DLD1 (cell line): Measurements from ENCODE around the gene YEATS4.

Experiments
- in situ Hi-C: cut with HindIII; loops from 2 replicates; pipeline ENCODE4 v1.10.0; 2017; ENCODE audit warnings: low sequenced_read_pairs

The YEATS4 gene

GRCh38 chr12:69341328-69341727 lies 18.2 kb upstream of the YEATS4 start:
- in situ Hi-C loops = no loop called here

DNA sequence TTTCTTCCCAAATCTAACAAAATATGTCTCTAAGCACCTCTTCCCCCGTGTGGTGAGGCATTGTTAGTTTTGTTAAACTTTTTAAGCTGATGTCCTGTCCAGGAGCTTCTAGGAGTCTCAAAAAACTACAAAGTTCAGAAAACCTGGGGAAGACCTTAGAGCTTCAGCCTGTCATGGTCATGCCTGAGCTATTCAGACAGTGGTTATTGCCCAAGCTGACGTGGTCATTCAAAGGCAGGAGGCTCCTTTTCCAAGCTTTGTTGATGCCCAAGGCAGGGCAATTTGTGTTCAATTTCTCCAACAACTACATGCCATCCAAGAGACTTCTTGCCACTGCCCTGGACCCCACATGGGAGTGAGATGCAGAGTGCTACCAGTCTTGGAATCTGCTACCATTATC lies 17.1 kb upstream of the YEATS4 start:
- in situ Hi-C loops = no loop called here

DNA sequence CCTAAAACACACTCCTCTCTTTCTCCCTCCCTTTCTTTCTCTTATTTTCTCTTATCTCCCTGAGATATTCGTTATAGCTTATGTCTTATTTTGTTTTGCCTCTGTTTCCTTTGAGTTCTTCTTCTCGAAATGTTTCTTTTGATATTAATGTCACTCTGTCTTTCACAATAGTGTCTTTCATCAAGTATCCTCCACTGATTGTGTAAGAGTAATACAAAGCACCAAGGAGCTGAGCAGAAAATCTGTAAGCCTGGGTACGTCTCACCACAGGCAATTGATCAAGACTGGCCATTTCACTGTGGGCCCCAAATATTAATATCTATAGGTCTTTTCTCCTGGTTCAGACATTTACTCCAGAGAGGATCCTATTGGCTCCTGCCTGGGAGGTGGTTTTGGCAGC lies 16.2 kb upstream of the YEATS4 start:
- in situ Hi-C loops = no loop called here

DNA sequence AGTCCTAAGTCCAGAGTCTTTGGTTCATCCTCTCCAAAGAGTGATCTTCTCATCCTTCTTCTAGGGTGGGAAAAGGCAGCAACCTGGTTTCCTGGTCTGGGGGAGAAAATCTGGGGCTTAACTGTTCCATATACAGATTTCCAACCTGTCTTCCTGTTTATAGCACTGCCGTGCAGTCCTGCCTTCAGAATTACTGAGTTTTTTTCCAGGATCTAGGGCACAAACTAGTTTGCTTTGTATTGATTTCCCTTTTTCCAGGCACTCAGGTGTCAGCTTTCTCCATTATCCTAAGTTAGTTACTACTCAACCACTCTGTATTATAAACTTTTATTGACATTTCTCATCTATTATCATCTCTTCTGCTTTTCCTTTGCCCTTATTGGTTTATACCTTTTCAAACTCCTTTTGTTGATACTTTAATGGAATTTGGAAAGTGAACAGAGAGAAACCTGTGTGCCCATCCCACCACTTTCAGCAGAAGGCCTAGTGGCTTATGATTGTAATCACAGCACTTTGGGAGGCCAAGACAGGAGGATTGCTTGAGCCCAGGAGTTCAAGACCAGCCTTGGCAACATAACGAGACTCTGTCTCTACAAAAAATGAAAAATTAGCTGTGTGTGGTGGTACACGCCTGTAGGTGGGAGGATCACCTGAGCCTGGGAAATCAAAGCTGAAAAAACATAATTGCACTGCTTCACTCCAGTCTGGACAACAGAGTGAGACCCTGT lies 15.5 kb upstream of the YEATS4 start:
- in situ Hi-C loops = no loop called here

DNA sequence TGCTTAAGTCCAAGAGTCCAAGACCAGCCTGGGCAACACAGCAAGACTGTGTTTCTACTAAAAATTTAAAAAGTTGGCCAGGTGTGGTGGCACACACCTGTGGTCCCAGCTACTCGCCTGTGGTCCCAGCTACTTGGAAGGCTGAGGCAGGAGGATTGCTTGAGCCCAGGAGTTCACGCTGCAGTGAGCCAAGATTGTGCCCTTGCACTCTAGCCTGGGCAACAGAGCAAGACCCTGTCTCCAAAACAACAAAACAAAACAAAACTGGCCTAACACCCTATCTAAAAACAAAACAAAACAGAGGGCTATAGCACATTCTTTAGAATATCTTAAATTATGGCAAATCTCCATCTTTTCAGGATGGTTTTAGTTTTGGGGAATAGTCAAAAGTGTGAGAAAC lies 14.5 kb upstream of the YEATS4 start:
- in situ Hi-C loops = no loop called here

DNA sequence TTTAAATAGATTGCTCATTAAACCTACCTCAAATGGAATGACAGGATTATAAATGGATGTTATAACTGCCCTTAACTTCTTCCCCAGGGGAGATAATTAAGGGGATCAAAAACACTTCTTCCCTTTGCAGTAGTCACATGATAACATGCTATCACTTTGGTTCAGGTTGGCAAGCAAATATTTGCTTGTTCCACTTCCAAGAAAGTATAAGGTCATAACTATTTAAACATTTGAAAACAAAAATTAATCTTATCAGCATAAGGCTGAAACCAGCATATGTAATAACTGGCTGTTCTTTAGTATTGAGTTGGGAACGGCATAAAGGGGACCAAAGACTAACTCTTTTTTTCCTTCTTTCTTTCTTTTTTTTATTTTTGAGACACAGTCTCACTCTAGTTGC lies 13.8 kb upstream of the YEATS4 start:
- in situ Hi-C loops = no loop called here

DNA sequence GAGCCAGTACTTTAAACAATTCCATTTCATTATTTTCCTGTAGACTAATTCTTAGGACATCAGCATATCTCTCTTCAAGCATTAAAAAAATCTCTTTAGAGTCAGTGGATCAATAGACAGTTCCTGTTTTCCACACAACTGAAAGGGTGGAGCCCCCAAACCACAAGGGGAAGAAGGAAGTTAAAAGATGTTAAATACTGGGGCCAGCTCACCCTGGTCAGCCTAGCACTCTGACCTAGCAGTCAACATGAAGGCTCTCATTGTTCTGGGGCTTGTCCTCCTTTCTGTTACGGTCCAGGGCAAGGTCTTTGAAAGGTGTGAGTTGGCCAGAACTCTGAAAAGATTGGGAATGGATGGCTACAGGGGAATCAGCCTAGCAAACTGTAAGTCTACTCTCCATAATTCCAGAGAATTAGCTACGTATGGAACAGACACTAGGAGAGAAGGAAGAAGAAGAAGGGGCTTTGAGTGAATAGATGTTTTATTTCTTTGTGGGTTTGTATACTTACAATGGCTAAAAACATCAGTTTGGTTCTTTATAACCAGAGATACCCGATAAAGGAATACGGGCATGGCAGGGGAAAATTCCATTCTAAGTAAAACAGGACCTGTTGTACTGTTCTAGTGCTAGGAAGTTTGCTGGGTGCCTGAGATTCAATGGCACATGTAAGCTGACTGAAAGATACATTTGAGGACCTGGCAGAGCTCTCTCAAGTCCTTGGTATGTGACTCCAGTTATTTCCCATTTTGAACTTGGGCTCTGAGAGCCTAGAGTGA lies 11.2 kb upstream of the YEATS4 start, which contains the start of gene LYZ:
Gene LYZ (plus strand): TSS at position 220 of the 777 bp plus-strand sequence. CDS start 28 bp downstream, at position 248.
- in situ Hi-C loops = no loop called here

DNA sequence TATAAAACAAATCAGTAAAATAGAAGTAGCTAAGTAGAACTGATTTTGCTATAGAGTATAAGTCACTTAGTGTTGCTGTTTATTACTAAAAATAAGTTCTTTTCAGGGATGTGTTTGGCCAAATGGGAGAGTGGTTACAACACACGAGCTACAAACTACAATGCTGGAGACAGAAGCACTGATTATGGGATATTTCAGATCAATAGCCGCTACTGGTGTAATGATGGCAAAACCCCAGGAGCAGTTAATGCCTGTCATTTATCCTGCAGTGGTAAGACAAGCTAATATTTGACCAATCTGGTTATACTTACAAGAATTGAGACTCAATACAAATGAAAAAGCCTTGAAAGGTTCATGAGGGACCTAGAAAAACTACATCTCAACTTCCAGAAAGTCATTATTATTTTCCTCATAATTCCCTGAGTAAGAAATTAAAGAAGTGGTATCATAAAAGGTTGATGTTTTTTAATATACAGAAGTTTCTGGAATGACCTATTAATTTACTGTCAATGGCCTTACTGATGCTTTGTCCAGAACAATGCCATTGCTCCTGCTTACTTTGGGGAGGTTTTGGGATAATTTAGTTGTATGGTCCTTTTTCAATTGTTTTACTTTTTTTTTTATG lies 9.4 kb upstream of the YEATS4 start:
- in situ Hi-C loops = no loop called here

DNA sequence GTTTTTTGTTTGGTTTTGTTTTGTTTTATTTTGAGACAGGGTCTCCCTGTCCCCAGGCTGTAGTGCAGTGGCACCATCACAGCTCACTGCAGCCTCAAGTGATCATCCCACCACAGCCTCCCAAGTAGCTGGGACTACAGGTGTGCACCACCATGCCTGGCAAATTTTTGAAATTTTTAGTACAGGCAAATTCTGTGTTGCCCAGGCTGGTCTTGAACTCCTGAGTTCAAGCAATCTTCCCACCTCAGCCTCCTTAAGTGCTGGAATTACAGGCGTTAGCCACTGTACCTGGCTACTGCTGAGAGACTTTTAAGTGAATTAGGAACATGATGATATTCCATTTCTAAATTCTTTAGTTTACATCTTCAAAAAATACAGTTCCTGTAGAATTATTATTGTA lies 8.8 kb upstream of the YEATS4 start:
- in situ Hi-C loops = no loop called here

DNA sequence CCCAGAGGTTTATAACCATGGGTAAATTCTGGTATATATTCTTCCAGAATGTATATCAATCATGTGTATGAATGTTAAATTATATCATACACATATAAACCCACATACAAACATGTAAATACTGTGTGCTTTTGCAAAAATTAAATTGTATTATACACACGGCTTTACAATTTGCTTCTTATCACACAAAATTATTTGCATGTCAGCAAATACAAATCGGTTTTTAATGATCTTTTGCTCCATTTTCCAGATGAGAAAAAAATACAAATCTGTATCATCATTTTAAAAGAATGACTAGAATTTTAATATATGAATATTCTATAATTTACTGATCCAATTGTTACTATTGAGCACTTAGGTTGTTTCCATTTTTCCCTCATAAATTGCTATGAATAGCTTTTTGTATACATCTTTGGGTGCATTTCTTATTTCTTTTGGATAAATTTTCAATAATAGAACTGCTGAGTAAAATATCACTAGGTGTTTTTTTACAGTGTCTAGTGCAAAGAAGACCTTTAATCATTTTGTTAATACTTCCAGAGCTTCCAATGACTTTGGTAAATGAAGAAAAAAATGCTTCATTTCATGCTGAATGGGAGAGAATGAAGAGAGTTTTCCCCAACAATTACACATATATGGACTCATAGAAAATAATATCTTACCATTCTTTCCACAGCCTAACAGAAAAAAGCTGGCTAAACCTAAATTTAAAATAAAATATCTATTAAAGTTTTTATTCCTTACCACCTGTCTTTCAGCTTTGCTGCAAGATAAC lies 7.9 kb upstream of the YEATS4 start:
- in situ Hi-C loops = no loop called here

- in situ Hi-C loops = no loop called here
Observed at GRCh38 chr12:69352904-69353303, 6.6 kb upstream of the YEATS4 start.

- in situ Hi-C loops = no loop called here
Observed at GRCh38 chr12:69354172-69354555, 5.4 kb upstream of the YEATS4 start.

DNA sequence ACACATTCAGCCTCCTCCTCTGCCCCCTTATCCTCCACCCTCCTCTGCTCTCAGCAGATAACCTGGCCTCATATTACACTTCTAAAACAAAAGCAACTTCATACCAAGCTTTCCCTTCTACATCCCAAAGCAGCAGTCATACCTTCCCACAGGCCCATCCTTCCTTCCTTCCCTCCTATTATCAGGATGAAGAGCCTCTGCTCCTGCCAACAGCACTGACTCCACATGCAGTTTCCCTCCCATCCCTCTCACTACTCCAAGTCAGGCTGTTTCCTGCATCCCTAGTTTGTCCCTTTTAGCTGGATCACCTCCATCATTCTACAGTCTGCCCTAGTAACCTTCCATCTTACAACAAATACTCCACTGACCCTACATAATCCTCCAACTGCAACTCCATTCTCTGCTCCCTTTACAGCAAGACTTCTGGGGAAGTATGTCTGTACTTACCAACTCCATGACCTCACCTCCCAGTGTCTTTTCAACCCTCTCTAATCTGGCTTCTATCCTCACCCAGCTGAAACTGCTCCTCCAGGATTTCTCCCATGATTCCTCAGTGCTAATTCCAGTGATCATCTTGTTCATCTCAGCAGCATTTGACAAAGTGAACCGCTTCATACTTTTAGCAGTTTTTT lies 4.9 kb upstream of the YEATS4 start:
- in situ Hi-C loops = no loop called here

GRCh38 chr12:69355363-69356028 lies 4.0 kb upstream of the YEATS4 start:
- in situ Hi-C loops = no loop called here

- in situ Hi-C loops = no loop called here
Observed at GRCh38 chr12:69360348-69360672, 767 bp downstream of the YEATS4 start.

- in situ Hi-C loops = no loop called here
Observed at GRCh38 chr12:69366796-69367195, 7.3 kb downstream of the YEATS4 start.

- in situ Hi-C loops = no loop called here
Observed at GRCh38 chr12:69368171-69368570, 8.6 kb downstream of the YEATS4 start.

- in situ Hi-C loops = no loop called here
Observed at GRCh38 chr12:69383074-69383473, 23.5 kb downstream of the YEATS4 start.

GRCh38 chr12:69385038-69385437 lies 25.5 kb downstream of the YEATS4 start:
- in situ Hi-C loops = no loop called here

- in situ Hi-C loops = no loop called here
Observed at GRCh38 chr12:69386921-69387320, 27.4 kb downstream of the YEATS4 start.
